Measurements from ENCODE around the gene PRKRIP1.

The PRKRIP1 gene

DNA sequence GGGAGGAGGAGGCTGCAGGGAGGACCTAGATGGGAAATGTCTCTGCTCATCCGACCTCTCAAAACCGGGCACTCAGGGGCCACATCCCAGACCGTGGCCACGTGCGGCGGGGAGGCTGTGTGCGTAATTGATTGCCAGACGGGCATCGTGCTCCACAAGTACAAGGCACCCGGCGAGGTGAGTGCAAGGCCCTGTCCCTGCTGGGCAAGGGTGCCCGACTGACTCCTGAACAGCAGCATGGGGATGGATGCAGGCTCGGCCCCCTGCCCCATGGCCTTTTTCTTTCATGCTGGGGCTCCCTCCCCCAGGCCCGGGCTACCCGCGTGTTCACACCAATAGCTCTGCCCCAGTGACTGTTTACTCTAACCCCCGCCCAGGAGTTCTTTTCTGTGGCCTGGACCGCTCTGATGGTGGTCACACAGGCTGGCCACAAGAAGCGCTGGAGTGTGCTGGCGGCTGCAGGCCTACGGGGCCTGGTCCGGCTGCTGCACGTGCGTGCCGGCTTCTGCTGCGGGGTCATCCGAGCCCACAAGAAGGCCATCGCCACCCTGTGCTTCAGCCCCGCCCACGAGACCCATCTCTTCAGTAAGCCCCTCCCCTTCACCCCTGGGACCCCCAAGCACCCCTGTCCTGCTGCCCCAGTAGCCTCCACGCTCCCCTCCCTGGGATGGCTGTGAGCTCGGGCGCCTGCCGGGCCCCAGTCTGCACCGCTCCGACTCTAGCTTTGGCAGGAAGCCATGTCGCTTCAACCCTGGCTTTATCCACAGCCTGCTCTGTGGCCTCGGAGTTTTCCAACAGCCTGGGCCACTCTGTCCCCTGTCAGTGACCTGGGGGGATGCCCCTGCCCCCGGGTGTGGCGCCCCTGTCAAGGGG lies 72.6 kb downstream of the PRKRIP1 start:
- Histone ChIP-seq H3K9me3 (ENCODE audit: control insufficient read depth, insufficient read depth, low read depth, low read length) (no peaks in the 10 kb centered on the region), H3K36me3 (ENCODE audit: control insufficient read depth in 2 of 2, insufficient read depth in 1 of 2, low read length in 2 of 2) (peaks cover 0 to 54% of the 10 kb centered on the region in 2 experiments; a peak in 2 of 3 replicates), H3K27ac (ENCODE audit: extremely low read depth, low read depth, low read length) (no peak overlapping the region), H3K4me3 (ENCODE audit: low read depth, low read length) (no peak overlapping the region), H3K4me1 (ENCODE audit: control insufficient read depth, insufficient read depth, low read length) (no peaks in the 10 kb centered on the region; the same call in 1 of the 2 replicates)
- ChIA-PET POLR2A (no interaction called here), CTCF (interaction anchor here (0.6 to 1.5 kb wide), 2 partner anchors 12 to 14 kb away, joined by 3 to 10 read pairs; no protein-coding TSS in a partner anchor)
- TF ChIP-seq ZNF600 (tag by site-specific recombination; IDR thresholded peaks at IDR 0.05) (peak; percentile 60; the same call in 1 of the 2 replicates), GLI4 (tag by site-specific recombination; IDR thresholded peaks at IDR 0.05) (no peak), ZNF610 (tag by site-specific recombination; IDR thresholded peaks at IDR 0.05; ENCODE audit: borderline replicate concordance) (no peak), ZNF623 (tag by site-specific recombination; IDR thresholded peaks at IDR 0.05) (no peak), ZNF223 (tag by site-specific recombination; IDR thresholded peaks at IDR 0.05) (no peak), ZNF433 (tag by site-specific recombination; IDR thresholded peaks at IDR 0.05; ENCODE audit: low read depth) (no peak)
- TF ChIP-seq, protein P1, sequence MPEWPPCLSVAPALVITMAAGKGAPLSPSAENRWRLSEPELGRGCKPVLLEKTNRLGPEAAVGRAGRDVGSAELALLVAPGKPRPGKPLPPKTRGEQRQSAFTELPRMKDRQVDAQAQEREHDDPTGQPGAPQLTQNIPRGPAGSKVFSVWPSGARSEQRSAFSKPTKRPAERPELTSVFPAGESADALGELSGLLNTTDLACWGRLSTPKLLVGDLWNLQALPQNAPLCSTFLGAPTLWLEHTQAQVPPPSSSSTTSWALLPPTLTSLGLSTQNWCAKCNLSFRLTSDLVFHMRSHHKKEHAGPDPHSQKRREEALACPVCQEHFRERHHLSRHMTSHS (tag by site-specific recombination; IDR thresholded peaks at IDR 0.05) = no peak

DNA sequence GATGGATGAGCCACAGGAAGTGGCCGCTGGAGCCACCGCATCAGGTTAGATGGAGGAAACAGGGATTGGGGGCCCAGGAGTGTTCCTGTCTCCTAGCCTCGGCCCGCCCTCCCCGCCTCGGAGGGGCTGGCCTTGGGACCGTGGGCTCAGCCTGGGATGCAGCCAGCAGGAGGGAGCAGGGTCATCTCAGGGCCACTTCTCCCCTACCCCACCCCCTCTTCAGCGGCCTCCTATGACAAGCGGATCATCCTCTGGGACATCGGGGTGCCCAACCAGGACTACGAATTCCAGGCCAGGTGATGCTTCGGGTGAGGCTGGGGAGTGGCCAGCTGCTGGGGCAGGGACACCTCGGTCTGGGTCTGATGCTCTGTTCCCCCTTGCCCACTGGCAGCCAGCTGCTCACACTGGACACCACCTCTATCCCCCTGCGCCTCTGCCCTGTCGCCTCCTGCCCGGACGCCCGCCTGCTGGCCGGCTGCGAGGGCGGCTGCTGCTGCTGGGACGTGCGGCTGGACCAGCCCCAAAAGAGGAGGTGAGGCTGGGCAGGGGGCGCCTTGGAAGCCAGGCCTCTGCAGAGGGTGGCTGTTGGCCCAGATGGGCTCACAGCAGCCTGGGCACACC lies 73.3 kb downstream of the PRKRIP1 start:
- CTCF ChIA-PET = no interaction called here
- peaks cover 0 to 56% of the 10 kb centered on the region in 2 experiments; a peak in 2 of 3 replicates for H3K36me3 ChIP-seq (ENCODE audit: control insufficient read depth in 2 of 2, insufficient read depth in 1 of 2, low read length in 2 of 2)
- TF ChIP-seq, protein P2, sequence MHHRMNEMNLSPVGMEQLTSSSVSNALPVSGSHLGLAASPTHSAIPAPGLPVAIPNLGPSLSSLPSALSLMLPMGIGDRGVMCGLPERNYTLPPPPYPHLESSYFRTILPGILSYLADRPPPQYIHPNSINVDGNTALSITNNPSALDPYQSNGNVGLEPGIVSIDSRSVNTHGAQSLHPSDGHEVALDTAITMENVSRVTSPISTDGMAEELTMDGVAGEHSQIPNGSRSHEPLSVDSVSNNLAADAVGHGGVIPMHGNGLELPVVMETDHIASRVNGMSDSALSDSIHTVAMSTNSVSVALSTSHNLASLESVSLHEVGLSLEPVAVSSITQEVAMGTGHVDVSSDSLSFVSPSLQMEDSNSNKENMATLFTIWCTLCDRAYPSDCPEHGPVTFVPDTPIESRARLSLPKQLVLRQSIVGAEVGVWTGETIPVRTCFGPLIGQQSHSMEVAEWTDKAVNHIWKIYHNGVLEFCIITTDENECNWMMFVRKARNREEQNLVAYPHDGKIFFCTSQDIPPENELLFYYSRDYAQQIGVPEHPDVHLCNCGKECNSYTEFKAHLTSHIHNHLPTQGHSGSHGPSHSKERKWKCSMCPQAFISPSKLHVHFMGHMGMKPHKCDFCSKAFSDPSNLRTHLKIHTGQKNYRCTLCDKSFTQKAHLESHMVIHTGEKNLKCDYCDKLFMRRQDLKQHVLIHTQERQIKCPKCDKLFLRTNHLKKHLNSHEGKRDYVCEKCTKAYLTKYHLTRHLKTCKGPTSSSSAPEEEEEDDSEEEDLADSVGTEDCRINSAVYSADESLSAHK (tag by site-specific recombination; IDR thresholded peaks at IDR 0.05) = no peak
- TF ChIP-seq ZNF423 (tag by site-specific recombination; IDR thresholded peaks at IDR 0.05) (no peak), ZNF354C (tag by site-specific recombination; IDR thresholded peaks at IDR 0.05; ENCODE audit: borderline replicate concordance, low read depth) (no peak), ZNF501 (tag by site-specific recombination; IDR thresholded peaks at IDR 0.05) (no peak), TCF7L2 (IDR thresholded peaks at IDR 0.05; ENCODE audit: borderline replicate concordance, low read depth, low read length) (no peak), SP2 (tag by site-specific recombination; IDR thresholded peaks at IDR 0.05) (no peak), ZFP3 (tag by site-specific recombination; IDR thresholded peaks at IDR 0.05; ENCODE audit: low read depth) (no peak), ZNF629 (tag by site-specific recombination; IDR thresholded peaks at IDR 0.05) (no peak), YY1 (tag by site-specific recombination; IDR thresholded peaks at IDR 0.05) (no peak), ZNF132 (tag by site-specific recombination; IDR thresholded peaks at IDR 0.05; ENCODE audit: borderline replicate concordance) (no peak), SP7 (tag by site-specific recombination; IDR thresholded peaks at IDR 0.05) (no peak), BCL6B (tag by site-specific recombination; IDR thresholded peaks at IDR 0.05) (no peak), ZNF433 (tag by site-specific recombination; IDR thresholded peaks at IDR 0.05; ENCODE audit: low read depth) (no peak)
- TF ChIP-seq, protein P3, sequence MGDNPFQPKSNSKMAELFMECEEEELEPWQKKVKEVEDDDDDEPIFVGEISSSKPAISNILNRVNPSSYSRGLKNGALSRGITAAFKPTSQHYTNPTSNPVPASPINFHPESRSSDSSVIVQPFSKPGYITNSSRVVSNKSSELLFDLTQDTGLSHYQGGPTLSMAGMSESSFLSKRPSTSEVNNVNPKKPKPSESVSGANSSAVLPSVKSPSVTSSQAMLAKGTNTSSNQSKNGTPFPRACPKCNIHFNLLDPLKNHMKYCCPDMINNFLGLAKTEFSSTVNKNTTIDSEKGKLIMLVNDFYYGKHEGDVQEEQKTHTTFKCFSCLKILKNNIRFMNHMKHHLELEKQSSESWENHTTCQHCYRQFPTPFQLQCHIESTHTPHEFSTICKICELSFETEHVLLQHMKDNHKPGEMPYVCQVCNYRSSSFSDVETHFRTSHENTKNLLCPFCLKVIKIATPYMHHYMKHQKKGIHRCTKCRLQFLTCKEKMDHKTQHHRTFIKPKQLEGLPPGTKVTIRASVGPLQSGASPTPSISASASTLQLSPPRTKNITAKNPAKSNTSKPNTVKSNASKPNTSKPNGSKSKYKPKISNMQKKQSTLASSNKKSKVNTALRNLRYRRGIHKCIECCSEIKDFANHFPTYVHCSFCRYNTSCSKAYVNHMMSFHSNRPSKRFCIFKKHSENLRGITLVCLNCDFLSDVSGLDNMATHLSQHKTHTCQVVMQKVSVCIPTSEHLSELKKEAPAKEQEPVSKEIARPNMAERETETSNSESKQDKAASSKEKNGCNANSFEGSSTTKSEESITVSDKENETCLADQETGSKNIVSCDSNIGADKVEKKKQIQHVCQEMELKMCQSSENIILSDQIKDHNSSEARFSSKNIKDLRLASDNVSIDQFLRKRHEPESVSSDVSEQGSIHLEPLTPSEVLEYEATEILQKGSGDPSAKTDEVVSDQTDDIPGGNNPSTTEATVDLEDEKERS (tag by site-specific recombination; IDR thresholded peaks at IDR 0.05) = no peak

More for the DNA sequence above, 73.3 kb downstream of the PRKRIP1 start:
- Histone ChIP-seq H3K4me1 (ENCODE audit: control insufficient read depth, insufficient read depth, low read length) (no peaks in the 10 kb centered on the region; the same call in 1 of the 2 replicates), H3K27ac (ENCODE audit: extremely low read depth, low read depth, low read length) (no peak overlapping the region), H3K9me3 (ENCODE audit: control insufficient read depth, insufficient read depth, low read depth, low read length) (no peaks in the 10 kb centered on the region), H3K4me3 (ENCODE audit: low read depth, low read length) (no peak overlapping the region)
- POLR2A ChIA-PET = no interaction called here
